KG1 (cell line): ENCODE data around the gene RNF181.
"Not testable (repeated sequence)": the region's sequence is repeated elsewhere in the genome, so short reads cannot be mapped to it uniquely, and the experiment has no call there.

Source experiments
- DNase-seq: peaks from one replicate; lab custom pipeline; 2025; lab: John Stamatoyannopoulos, UW

Gene RNF181

DNA sequence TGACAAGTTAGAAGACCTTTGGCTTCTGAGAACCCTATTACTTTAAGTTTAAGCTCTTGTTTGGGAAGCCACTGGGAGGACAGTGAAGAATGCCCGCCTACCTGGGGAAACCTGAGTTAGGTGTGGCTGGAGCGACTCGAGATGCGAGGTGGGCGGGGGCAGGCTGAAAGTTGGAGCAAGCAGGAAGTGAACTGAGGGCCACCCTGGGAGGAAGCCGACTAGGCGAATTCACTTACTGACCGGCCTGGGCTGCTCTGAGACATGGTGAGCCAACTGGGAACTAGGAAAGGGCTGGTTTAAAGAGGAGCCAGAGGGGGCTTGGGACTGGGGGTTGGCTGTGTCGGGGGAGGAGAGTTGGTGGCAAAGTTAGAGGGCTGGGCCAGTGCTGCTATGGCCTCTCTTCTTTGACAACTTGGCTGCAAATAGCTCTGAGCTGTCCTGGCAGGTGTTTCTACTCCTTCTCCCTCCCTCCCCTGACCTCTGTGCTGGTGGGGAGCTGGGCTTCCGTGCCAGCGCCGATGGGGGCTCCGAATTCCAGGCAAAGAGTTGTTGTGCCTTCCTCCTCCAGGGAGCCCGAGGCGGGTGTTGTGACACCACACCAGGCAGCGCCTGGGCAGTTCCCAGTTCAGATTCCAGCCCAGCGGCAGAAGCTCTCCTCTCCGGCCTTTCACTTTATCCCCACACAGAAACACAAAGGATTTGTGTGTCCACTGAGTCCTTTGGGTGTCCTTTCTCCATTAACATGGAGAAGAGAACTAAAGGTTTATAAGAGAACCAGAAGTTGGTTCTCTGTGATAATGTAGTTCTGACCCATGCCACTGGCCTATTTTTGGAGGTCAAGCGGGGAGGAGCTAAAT lies 17.9 kb upstream of the RNF181 start, which contains the start of gene VAMP8:
Gene VAMP8 (plus strand): TSS at position 201 of the 857 bp plus-strand sequence. CDS start 61 bp downstream, at position 262.
- peak; percentile 73 for DNase-seq

- peak; percentile 53 for DNase-seq
Measured at GRCh38 chr2:85578243-85579180, 17.0 kb upstream of the RNF181 start.

GRCh38 chr2:85579266-85579935 lies 16.1 kb upstream of the RNF181 start:
- no peak for DNase-seq

GRCh38 chr2:85580206-85580605 lies 15.3 kb upstream of the RNF181 start:
- DNase-seq: no peak

DNA sequence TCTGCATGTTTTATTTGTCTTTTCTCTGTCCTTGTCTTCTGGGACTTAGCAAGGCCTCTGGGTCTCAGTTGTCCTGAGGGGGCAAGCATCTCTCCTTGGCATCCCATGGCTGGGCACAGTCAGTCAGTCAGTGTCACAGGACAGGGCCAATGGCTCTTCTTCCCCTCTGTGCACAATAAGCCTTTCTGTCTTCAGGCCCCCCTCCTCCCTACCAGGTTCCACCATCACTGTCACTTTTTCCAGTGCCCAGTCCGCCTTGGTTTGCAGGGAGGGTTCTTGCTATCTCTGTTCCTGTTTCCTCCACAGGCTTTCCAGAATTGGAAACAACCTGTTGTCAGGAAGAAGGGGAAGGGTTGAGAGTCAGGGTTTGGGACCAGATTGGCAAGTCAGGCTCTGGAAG lies 13.1 kb upstream of the RNF181 start:
- no peak for DNase-seq

GRCh38 chr2:85583667-85584353 lies 11.7 kb upstream of the RNF181 start:
- DNase-seq: no peak

DNA sequence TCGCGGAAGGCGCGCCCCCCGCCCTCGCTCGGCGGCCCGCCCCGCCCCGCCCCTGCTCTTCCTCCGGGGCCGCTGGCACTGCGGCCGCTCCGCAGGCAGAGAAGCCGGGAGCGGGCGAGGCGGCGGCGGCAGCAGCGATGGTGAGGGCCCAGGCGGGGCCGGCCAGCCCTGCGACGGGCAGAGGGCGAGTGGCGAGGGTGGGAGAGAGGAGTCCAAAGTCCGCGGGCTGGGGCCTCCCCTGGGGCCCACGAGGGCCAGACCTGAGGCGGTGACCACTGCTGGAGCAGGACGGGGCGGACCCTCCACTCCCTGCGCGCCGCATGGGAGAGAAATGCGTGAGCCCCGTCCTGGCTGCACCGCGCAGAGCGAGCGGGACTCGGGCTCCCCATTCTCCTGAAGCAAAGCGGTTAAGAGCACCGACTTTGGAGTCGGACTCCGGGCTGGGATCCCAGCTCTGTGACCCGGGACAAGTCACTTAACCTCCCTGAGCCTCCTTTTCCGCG lies 11.1 kb upstream of the RNF181 start, which contains the start of gene VAMP5:
Gene VAMP5 (plus strand): TSS at position 78 of the 503 bp plus-strand sequence. CDS start 60 bp downstream, at position 138.
- DNase-seq: no peak

DNA sequence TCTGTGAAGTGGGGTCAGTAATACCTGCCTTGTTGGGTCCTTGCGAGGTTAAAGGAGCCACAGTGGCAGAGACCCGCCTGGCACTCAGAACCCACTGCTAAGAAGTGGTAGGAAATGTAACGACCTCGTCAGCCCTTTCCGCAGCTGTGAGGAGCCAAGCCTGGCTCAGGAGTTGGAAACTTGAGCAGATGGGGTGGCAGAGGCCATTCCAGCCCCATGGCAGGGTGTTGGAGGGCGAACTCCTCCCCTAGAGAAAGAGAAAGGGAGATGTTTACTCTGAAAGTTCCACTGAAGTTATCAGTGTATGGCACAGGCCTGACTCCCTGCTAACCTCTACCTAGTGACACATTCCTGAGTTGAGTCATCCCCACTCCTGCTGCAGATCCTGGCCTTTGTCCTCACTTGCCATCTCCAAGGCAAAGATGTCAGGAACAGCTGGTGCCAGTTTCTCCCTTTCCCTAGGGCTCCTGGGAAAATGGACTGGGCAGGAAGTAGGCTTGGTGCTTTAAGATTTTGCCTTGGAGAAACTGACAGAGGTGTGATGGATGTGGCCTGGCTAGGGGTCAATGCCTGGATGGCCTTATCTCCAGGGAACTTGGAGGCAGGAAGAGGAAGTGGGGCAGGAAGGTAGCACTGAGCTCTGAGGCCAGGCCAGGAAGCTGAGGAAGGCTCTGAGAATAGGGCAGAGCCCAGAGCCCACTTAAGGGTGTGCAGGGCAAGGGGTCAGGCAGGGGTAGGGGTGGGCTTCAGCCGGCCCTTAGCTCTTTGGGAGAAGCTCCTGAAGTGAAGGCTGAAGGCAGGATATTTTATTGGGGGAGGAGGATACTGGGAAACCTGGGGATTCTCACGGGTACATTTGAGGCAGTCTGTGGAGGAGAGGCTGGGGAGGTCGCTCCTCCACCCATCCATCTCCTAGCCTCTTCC lies 10.4 kb upstream of the RNF181 start:
- no peak for DNase-seq

DNA sequence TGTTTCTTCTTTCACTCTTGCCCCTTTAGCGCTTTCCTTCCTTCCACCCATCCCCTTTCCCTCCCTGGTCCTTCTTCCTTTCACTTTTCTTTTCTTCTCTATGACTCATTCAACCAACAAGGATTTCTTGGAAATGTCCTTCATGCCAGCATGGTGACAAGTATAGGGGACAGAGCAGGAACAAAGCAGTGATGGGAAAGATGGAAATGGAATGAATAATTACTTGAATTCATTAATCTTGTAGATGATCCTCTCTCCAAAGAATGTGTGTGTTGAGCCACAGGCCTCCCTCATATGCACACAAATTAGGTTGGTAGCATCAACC lies 9.8 kb upstream of the RNF181 start:
- DNase-seq: no peak

- DNase-seq: no peak
Measured at GRCh38 chr2:85588236-85588635, 7.3 kb upstream of the RNF181 start.

DNA sequence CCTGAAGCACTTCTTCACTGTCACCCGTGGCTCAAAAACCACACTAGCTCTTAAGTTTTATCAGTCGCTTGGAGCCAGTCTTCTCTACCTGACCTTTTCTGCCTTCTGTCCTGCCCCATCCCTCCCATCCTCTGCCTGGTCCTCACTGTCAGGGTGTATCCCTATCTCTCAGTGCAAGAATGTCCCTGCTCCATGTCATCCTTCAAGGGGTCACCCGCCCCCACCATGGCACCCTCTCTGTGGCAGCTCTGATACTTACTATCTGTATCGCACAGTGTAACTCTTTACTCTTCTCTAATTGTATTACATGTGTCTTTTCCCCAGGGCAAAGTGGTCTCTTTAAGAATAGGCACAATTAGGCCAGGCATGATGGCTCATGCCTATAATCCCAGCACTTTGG lies 6.9 kb upstream of the RNF181 start:
- no peak for DNase-seq

DNA sequence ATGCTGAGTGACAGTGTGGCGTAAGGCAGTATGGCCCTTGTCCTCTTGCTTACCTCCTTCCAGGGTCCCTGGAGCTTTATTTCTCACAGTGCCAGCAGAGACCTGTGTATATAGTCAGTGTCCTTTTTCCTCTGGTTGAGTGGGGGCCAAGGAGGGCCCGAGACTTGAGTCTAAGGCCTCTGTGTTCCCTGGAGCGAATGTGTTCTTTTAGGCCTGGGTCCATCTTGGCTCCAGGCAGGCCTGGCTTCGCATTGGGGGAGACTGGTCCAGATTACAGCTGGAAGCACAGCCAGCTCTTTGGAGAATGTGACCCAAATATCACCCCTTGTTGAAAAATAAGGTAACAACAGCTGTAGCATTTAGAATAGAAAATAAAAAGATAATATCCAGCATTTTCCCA lies 6.4 kb upstream of the RNF181 start:
- no peak for DNase-seq

GRCh38 chr2:85589982-85590791 lies 5.4 kb upstream of the RNF181 start:
- no peak for DNase-seq

- no peak for DNase-seq
Measured at GRCh38 chr2:85590950-85591349, 4.6 kb upstream of the RNF181 start.

- no peak for DNase-seq
Measured at GRCh38 chr2:85591563-85591962, 4.0 kb upstream of the RNF181 start.

DNA sequence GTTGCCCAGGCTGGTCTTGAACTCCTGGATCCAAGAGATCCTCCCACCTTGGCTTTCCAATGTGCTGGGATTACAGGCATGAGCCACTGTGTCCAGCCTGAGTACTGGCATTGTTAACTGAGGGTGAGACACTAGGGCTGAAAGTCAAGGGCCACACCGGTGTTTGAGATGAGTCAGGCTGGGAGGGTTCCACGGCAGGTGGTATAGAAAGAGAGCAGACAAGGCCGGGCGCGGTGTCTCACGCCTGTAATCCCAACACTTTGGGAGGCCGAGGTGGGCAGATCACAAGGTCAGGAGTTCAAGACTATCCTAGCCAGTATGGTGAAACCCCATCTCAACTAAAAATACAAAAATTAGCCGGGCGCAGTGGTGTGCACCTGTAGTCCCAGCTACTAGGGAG lies 3.2 kb upstream of the RNF181 start:
- DNase-seq: not testable (repeated sequence)

- no peak for DNase-seq
Measured at GRCh38 chr2:85593023-85593422, 2.5 kb upstream of the RNF181 start.

DNA sequence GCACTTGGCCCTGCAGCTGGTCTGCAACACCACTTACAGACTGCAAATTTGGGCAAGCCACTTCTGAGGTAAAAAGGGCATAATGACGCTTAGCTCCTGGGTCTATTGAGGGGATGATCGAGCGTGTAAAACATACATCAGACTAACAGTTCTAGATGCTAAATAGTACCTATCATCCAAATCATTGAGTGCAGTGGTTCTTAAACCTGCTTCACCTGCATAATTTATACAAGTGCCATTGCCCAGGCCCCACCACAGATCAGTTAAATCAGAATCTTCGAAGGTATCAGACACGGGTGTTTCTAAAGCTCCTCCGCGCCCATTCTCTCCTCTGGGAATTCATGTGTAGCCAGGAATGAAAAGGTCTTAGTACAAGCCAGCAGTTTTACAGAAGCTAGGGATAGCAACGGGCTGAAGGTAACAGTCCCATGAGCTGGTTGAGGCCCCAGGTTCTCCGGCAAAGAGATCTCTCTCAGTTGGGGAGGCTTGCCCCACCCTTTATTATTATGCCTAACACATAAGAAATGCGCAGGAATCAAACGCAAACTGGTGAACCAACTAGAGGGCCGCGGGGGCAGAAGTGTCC lies 737 bp upstream of the RNF181 start:
- DNase-seq: no peak

- DNase-seq: no peak
Measured at GRCh38 chr2:85596026-85596333, 435 bp downstream of the RNF181 start.
